Ascending aorta (tissue), 2 donors: ENCODE data around the gene SSH3. TPM values are rescaled to one million over a fixed set of nuclear protein-coding genes. Genes with fewer than 3 reads are reported as not detected.

Experiments
- DNase-seq, 2 donors: peaks; one replicate each; pipeline ENCODE4 v3.0.0-alpha.2; 2019; ENCODE audit warnings: low spot score in 2 of 2
- H3K27ac ChIP-seq, 2 donors: fragments of 200-600 bp; sonication (generic); one replicate each; pipeline ENCODE4 v1.5.1; 2016 to 2017; ENCODE audit warnings: mild to moderate bottlenecking in 1 of 2
- H3K27me3 ChIP-seq: fragments of 200-600 bp; sonication (generic); one replicate; pipeline ENCODE4 v1.5.1; 2017
- H3K36me3 ChIP-seq, 2 donors: fragments of 200-600 bp; sonication (generic); one replicate each; pipeline ENCODE4 v1.5.1; 2016
- H3K4me1 ChIP-seq, 2 donors: fragments of 200-600 bp; sonication (generic); one replicate each; pipeline ENCODE4 v1.5.1; 2016 to 2017; ENCODE audit warnings: mild to moderate bottlenecking in 1 of 2
- H3K4me3 ChIP-seq, 2 donors: fragments of 200-600 bp; sonication (generic); one replicate each; pipeline ENCODE4 v1.5.1; 2016 to 2017; ENCODE audit warnings: mild to moderate bottlenecking in 1 of 2
- H3K9me3 ChIP-seq, 2 donors: fragments of 200-600 bp; sonication (generic); one replicate each; pipeline ENCODE4 v1.5.1; 2016
- intact Hi-C: fragments of 100-400 bp; cut with DNase I; formaldehyde crosslinking; loops from one replicate; pipeline ENCODE4 v1.15.1; 2023
- total RNA-seq: library from RNA; depleted of rRNA; stranded (reverse); fragments of >200 nt; gene quantifications from one replicate; pipeline ENCODE4 v1.1.0, GENCODE V29; 2016
- TF ChIP-seq, protein P1 (sequence below), 3 experiments: fragments of 200-600 bp in 2 of 3; fragments of 450-650 bp in 1 of 3; sonication (generic) in 2 of 3; IDR thresholded peaks; one replicate each; pipeline ENCODE4 v1.5.1; 2016 to 2019; ENCODE audit warnings: antibody characterized with exemption in 3 of 3, mild to moderate bottlenecking in 1 of 3, moderate library complexity in 1 of 3

The SSH3 gene
- total RNA-seq, 1 donor from 2014 or later, result 30.9 TPM

DNA sequence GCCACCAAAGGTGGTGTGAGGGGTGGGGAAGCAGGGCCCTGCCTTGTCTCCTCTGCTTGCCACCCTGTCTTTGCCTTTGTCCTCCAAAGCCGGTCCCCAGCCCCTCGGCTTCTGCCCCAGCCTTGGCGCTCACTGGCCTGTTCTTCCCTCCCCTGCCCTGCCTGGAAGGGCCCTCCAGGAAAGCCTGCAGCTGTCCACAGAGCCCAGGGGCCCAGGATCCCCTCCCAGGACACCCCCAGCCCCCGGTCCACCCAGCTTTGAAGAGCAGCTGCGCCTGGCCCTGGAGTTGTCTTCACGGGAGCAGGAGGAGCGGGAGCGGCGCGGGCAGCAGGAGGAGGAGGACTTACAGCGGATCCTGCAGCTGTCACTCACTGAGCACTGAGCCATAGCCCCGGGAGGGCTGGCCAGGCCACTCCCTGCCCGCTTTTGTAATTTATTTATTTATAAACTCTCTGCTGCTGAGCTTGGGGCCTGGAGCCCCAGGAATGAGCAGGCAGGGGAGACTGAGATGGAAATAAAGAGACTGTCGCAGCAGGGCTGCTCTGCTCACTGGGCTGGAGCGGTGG, 1.3 kb upstream of the SSH3 start:
- Histone ChIP-seq H3K9me3 (no peaks in the 10 kb centered on the region), H3K4me1 (peaks cover 9 to 18% of the 10 kb centered on the region in 2 donors), H3K4me3 (peak overlapping the region in 1 of 2 donors; percentile 97), H3K27me3 (no peaks in the 10 kb centered on the region), H3K36me3 (peaks cover 31 to 33% of the 10 kb centered on the region in 2 donors), H3K27ac (peak overlapping the region; percentile 25 to 72)
- TF ChIP-seq, protein P1, sequence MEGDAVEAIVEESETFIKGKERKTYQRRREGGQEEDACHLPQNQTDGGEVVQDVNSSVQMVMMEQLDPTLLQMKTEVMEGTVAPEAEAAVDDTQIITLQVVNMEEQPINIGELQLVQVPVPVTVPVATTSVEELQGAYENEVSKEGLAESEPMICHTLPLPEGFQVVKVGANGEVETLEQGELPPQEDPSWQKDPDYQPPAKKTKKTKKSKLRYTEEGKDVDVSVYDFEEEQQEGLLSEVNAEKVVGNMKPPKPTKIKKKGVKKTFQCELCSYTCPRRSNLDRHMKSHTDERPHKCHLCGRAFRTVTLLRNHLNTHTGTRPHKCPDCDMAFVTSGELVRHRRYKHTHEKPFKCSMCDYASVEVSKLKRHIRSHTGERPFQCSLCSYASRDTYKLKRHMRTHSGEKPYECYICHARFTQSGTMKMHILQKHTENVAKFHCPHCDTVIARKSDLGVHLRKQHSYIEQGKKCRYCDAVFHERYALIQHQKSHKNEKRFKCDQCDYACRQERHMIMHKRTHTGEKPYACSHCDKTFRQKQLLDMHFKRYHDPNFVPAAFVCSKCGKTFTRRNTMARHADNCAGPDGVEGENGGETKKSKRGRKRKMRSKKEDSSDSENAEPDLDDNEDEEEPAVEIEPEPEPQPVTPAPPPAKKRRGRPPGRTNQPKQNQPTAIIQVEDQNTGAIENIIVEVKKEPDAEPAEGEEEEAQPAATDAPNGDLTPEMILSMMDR (IDR thresholded peaks at IDR 0.05), result no peak
- intact Hi-C loops, result loop anchor here (2.0 kb wide), 1 partner anchor 13 kb away; the partner anchor contains the start of gene ANKRD13D
- peak in 1 of 2 donors; percentile 62 for DNase-seq

DNA sequence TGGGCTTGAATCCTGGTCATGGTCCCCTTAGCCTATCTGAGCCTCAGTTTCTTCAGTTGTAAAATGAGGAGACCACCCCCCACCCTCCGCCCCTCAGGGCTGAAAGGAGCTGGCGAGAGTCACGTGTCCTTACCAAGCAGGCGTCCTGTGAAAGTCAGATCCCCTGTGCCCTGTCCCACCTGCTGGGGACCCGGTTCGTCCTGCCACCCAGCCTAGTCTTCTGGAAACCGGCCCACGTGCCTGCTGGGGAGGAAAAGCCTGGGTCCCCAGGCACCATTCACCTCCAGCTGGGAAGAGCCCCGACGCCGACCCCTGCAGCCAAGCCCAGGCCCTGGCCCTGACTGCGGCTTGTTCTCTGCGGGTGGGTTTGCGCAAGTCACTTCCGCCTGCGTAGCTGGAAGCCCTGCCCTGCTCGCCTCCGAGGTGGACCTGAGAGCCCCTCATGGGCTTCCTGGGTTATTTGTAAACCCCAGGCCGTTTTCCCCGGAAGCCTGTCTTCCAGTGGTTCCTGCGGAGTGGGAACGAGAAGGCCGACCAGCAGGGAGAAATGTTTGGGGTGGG, 679 bp upstream of the SSH3 start:
- no peaks in the 10 kb centered on the region for H3K27me3 ChIP-seq
- peak overlapping the region; percentile 76 to 97 for H3K4me3 ChIP-seq
- no peaks in the 10 kb centered on the region for H3K9me3 ChIP-seq
- H3K27ac ChIP-seq, result peak overlapping the region; percentile 68 to 72
- peaks cover 36 to 37% of the 10 kb centered on the region in 2 donors for H3K36me3 ChIP-seq
- peak in 1 of 2 donors; percentile 66 for DNase-seq
- intact Hi-C loops, result loop anchor here (1.0 to 2.0 kb wide), 2 partner anchors 14 to 39 kb away; partner anchors contain the start of gene ANKRD13D
- peaks cover 9 to 18% of the 10 kb centered on the region in 2 donors for H3K4me1 ChIP-seq
- TF ChIP-seq, protein P1 (IDR thresholded peaks at IDR 0.05), result no peak

DNA sequence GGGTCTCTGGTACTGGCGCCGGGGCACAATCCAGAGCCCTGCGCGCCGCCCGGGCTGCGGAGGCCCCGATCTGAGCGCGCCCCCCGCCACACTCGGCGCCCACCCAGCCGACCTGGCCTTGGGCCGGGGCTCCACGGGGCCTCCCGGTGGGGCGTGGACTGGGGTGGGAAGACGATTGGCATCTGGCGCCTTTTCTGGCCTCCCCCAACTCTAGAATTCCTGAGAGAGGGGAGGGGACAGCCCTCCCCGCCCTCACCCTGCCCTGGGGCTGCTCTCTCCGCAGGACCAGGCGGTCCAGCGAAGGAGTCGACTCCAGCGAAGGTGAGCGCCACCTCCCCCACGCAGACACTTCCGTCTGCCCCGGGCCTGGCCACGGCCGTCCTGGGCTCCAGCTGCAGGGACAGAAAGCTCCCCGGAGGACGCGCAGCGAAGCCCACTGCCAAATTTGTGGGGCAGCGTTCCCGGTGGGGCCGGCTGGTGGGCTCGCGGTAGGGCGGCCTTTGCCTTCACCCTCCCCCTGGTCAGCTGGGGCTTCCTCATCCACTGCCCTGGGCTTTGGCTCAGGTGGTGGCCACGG, 593 bp downstream of the SSH3 start:
- peak overlapping the region; percentile 68 to 72 for H3K27ac ChIP-seq
- TF ChIP-seq, protein P1 (IDR thresholded peaks at IDR 0.05), result no peak
- no peaks in the 10 kb centered on the region for H3K9me3 ChIP-seq
- peaks cover 40 to 48% of the 10 kb centered on the region in 2 donors for H3K36me3 ChIP-seq
- H3K27me3 ChIP-seq, result no peaks in the 10 kb centered on the region
- H3K4me3 ChIP-seq, result peak overlapping the region; percentile 76 to 97
- peaks cover 9 to 18% of the 10 kb centered on the region in 2 donors for H3K4me1 ChIP-seq
- DNase-seq, result peak in 1 of 2 donors; percentile 64
- intact Hi-C loops, result loop anchor here (1.0 to 2.0 kb wide), 2 partner anchors 15 to 41 kb away; partner anchors contain the start of gene ANKRD13D

DNA sequence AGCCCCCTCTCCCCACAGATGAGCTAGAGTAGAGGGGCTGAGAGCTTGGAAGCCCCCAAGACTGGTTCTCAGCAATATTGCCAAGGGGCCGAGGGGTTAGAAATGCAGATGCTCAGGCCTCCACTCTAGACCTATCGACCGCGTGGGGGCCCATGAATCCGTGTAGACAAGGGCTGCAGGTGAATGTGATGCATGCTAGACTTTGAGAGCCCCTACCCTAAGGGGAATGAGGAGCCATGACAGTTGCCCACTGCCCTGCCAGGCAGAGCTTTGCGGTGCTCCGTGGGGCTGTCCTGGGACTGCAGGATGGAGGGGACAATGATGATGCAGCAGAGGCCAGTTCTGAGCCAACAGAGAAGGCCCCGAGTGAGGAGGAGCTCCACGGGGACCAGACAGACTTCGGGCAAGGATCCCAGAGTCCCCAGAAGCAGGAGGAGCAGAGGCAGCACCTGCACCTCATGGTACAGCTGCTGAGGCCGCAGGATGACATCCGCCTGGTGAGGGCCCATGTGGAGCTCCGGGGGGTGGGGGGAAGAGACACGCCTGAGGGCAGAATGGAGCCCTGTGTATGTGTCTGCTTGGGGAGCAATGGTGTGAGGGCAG, 1.3 kb downstream of the SSH3 start:
- H3K36me3 ChIP-seq, result peaks cover 40 to 51% of the 10 kb centered on the region in 2 donors
- H3K27ac ChIP-seq, result peak overlapping the region; percentile 68 to 72
- peak in 1 of 2 donors; percentile 59 for DNase-seq
- no peaks in the 10 kb centered on the region for H3K9me3 ChIP-seq
- TF ChIP-seq, protein P1 (IDR thresholded peaks at IDR 0.05), result no peak
- H3K4me3 ChIP-seq, result peak overlapping the region; percentile 76 to 97
- no peaks in the 10 kb centered on the region for H3K27me3 ChIP-seq
- H3K4me1 ChIP-seq, result peaks cover 9 to 18% of the 10 kb centered on the region in 2 donors
- intact Hi-C loops, result no loop called here

GRCh38 chr11:67306769-67307544, 3.6 kb downstream of the SSH3 start:
- Histone ChIP-seq H3K36me3 (peaks cover 27 to 50% of the 10 kb centered on the region in 2 donors), H3K9me3 (no peaks in the 10 kb centered on the region), H3K27me3 (no peaks in the 10 kb centered on the region), H3K4me3 (no peak overlapping the region), H3K4me1 (peaks cover 9 to 17% of the 10 kb centered on the region in 2 donors), H3K27ac (no peak overlapping the region)
- TF ChIP-seq, protein P1 (IDR thresholded peaks at IDR 0.05), result no peak
- DNase-seq, result peak in 1 of 2 donors; percentile 48
- intact Hi-C loops, result no loop called here
